HCT116 (cell line): ENCODE results near the gene ARSG. TPM values are rescaled to one million over a fixed set of nuclear protein-coding genes. Genes with fewer than 3 reads are reported as not detected.

ENCODE experiments used
- ATAC-seq: fragments of 200-7000 bp; cut with Tn5 transposase; 2 replicates; pipeline ENCODE4 v1.9.1; 2020; ENCODE audit warnings: mild to moderate bottlenecking, moderate library complexity
- BruUV-seq: library from RNA; stranded (reverse); fragments of 400-500 nt; replicated peaks from 2 replicates; lab custom pipeline; 2021; lab: Mats Ljungman, UMichigan
- CTCF ChIA-PET: fragments of 300-600 bp; sonication (Branson Sonifier 250); formaldehyde crosslinking; loops from one replicate; lab custom pipeline; 2021; ENCODE audit warnings: antibody characterized with exemption; lab: Charles Lee
- POLR2A ChIA-PET: fragments of 300-600, 350-600 bp; sonication (Branson Sonifier 250); formaldehyde crosslinking; loops from one replicate; lab custom pipeline; 2021; ENCODE audit warnings: antibody characterized with exemption; lab: Charles Lee
- RAD21 ChIA-PET, 2 experiments: fragments of 300-600 bp; sonication (Branson Sonifier 250); formaldehyde crosslinking; loops; one replicate each; lab custom pipeline; 2023; ENCODE audit warnings: low total read pairs in 2 of 2; ENCODE audit not compliant: uncharacterized antibody in 2 of 2, unreplicated experiment in 2 of 2, low non-redundant PET in 1 of 2; lab: Charles Lee
- DNase-seq: peaks from one replicate; pipeline ENCODE4 v3.0.0-alpha.2; 2010; ENCODE audit warnings: low read depth, low spot score
- H2AFZ ChIP-seq: fragments of 200-600 bp; shearing (Covaris generic), sonication (generic); 2 replicates; pipeline ENCODE4 v1.6.1; 2017; ENCODE audit warnings: low read depth, mixed run types, mixed read lengths, antibody characterized with exemption, low read length; ENCODE audit not compliant: poor library complexity, severe bottlenecking
- H3K27ac ChIP-seq: 2 replicates; pipeline ENCODE4 v1.5.1; 2012; ENCODE audit warnings: low read depth, low read length
- H3K27me3 ChIP-seq: fragments of 200-600 bp; sonication (generic); 2 replicates; pipeline ENCODE4 v1.6.1; 2016; ENCODE audit warnings: mixed run types, low read length, mixed read lengths; ENCODE audit not compliant: insufficient read depth
- H3K36me3 ChIP-seq, 2 experiments: fragments of 200-500 bp in 1 of 2; fragments of 200-600 bp in 1 of 2; sonication (Bioruptor generic) in 1 of 2; sonication (generic) in 1 of 2; 2 replicates each; pipeline versions ENCODE4 v1.5.1 to v1.6.1; 2014 to 2016; ENCODE audit warnings: low read length in 2 of 2, inconsistent platforms in 1 of 2, mixed read lengths in 1 of 2, mixed run types in 1 of 2; ENCODE audit not compliant: insufficient read depth in 2 of 2, control insufficient read depth in 1 of 2
- H3K4me1 ChIP-seq, 2 experiments: fragments of 200-600 bp in 1 of 2; sonication (generic) in 1 of 2; 2 replicates each; pipeline versions ENCODE4 v1.5.1 to v1.6.1; 2012 to 2017; ENCODE audit warnings: low read length in 2 of 2, inconsistent platforms in 1 of 2, mild to moderate bottlenecking in 1 of 2, mixed read lengths in 1 of 2, mixed run types in 1 of 2, moderate library complexity in 1 of 2; ENCODE audit not compliant: insufficient read depth in 2 of 2, control insufficient read depth in 1 of 2
- H3K4me2 ChIP-seq: fragments of 200-600 bp; sonication (generic); 2 replicates; pipeline ENCODE4 v1.6.1; 2017; ENCODE audit warnings: mixed run types, low read length, mixed read lengths
- H3K4me3 ChIP-seq, 2 experiments: fragments of 200-600 bp in 1 of 2; sonication (generic) in 1 of 2; replicated peaks in 1 of 2; 2 replicates each; pipeline ENCODE4 v1.5.1; 2011 to 2016; ENCODE audit warnings: low read length in 2 of 2, control low read depth in 1 of 2, low read depth in 1 of 2, mild to moderate bottlenecking in 1 of 2, mixed read lengths in 1 of 2, mixed run types in 1 of 2
- H3K79me2 ChIP-seq: fragments of 200-600 bp; sonication (generic); 2 replicates; pipeline ENCODE4 v1.6.1; 2017; ENCODE audit warnings: mild to moderate bottlenecking, mixed run types, low read length, moderate library complexity, mixed read lengths; ENCODE audit not compliant: insufficient read depth
- H3K9ac ChIP-seq: fragments of 200-600 bp; sonication (generic); 2 replicates; pipeline ENCODE4 v1.6.1; 2016; ENCODE audit warnings: low read length, mixed read lengths
- H3K9me2 ChIP-seq: fragments of 200-600 bp; sonication (generic), shearing (Covaris generic); 2 replicates; pipeline ENCODE4 v1.6.1; 2017; ENCODE audit warnings: mixed run types, mild to moderate bottlenecking, moderate library complexity; ENCODE audit not compliant: insufficient read depth
- H3K9me3 ChIP-seq, 2 experiments: fragments of 200-500 bp in 1 of 2; fragments of 200-600 bp in 1 of 2; sonication (Bioruptor generic) in 1 of 2; sonication (generic) in 1 of 2; 2 replicates each; pipeline ENCODE4 v1.6.1; 2014 to 2017; ENCODE audit warnings: low read length in 2 of 2, mixed read lengths in 2 of 2, inconsistent platforms in 1 of 2, low read depth in 1 of 2, mild to moderate bottlenecking in 1 of 2, mixed run types in 1 of 2, moderate library complexity in 1 of 2; ENCODE audit not compliant: control insufficient read depth in 1 of 2, insufficient read depth in 1 of 2
- H4K20me1 ChIP-seq: fragments of 200-600 bp; sonication (generic), shearing (Covaris generic); 2 replicates; pipeline ENCODE4 v1.6.1; 2017; ENCODE audit warnings: mixed run types, mild to moderate bottlenecking, moderate library complexity; ENCODE audit not compliant: insufficient read depth
- ATF3 ChIP-seq: IDR thresholded peaks from 2 replicates; pipeline ENCODE4 v1.6.1; 2012
- CEBPB ChIP-seq: IDR thresholded peaks from 2 replicates; pipeline ENCODE4 v1.6.1; 2012; ENCODE audit warnings: low read depth
- EGR1 ChIP-seq: IDR thresholded peaks from 2 replicates; pipeline ENCODE4 v1.6.1; 2012; ENCODE audit warnings: low read depth
- JUND ChIP-seq: IDR thresholded peaks from 2 replicates; pipeline ENCODE4 v1.6.1; 2012
- POLR2A ChIP-seq: IDR thresholded peaks from 2 replicates; pipeline ENCODE4 v1.7.0; 2011; ENCODE audit warnings: borderline replicate concordance; ENCODE audit not compliant: insufficient read depth, insufficient read length; ENCODE audit errors: extremely low read depth
- SIN3A ChIP-seq: IDR thresholded peaks from 2 replicates; pipeline ENCODE4 v1.6.1; 2012; ENCODE audit warnings: low read depth
- SRF ChIP-seq: IDR thresholded peaks from 2 replicates; pipeline ENCODE4 v1.6.1; 2012; ENCODE audit warnings: low read depth
- TCF7L2 ChIP-seq: IDR thresholded peaks from 2 replicates; pipeline ENCODE4 v1.7.0; 2011; ENCODE audit warnings: borderline replicate concordance, inconsistent platforms; ENCODE audit not compliant: insufficient read depth, insufficient read length; ENCODE audit errors: extremely low read depth
- YY1 ChIP-seq: IDR thresholded peaks from 2 replicates; pipeline ENCODE4 v1.6.1; 2011; ENCODE audit warnings: low read length, low read depth, moderate library complexity, mild to moderate bottlenecking; ENCODE audit not compliant: insufficient replicate concordance; ENCODE audit errors: extremely low read depth
- ZBTB33 ChIP-seq: IDR thresholded peaks from 2 replicates; pipeline ENCODE4 v1.6.1; 2011; ENCODE audit warnings: mild to moderate bottlenecking, low read length, moderate library complexity; ENCODE audit not compliant: insufficient replicate concordance; ENCODE audit errors: extremely low read depth
- ZFX ChIP-seq: fragments of 450-650 bp; IDR thresholded peaks from 2 replicates; pipeline ENCODE4 v1.6.1; 2017
- ZNF274 ChIP-seq: fragments of 200-500 bp; sonication (Bioruptor generic); IDR thresholded peaks from 2 replicates; pipeline ENCODE4 v1.6.1; 2014; ENCODE audit warnings: mild to moderate bottlenecking, low read depth, low read length, inconsistent platforms
- intact Hi-C: fragments of 100-400 bp; cut with micrococcal nuclease; formaldehyde crosslinking; loops from 2 replicates; pipeline ENCODE4 v1.10.0; 2022
- total RNA-seq: library from RNA; stranded (reverse); gene quantifications from one replicate; pipeline ENCODE4 v1.2.1, GENCODE V29; 2021; ENCODE audit not compliant: unreplicated experiment
- TF ChIP-seq, protein P1 (sequence below), 3 experiments: fragments of 200-600 bp in 1 of 3; sonication (generic) in 1 of 3; IDR thresholded peaks in 2 of 3; conservative IDR thresholded peaks in 1 of 3; 2 replicates each; pipeline ENCODE4 v1.5.1; 2012 to 2017; ENCODE audit warnings: low read depth in 2 of 3, low read length in 2 of 3, antibody characterized with exemption in 1 of 3, borderline replicate concordance in 1 of 3, control low read depth in 1 of 3, mild to moderate bottlenecking in 1 of 3, mixed read lengths in 1 of 3, mixed run types in 1 of 3, moderate library complexity in 1 of 3; ENCODE audit not compliant: insufficient read depth in 1 of 3
- TF ChIP-seq, protein P2 (sequence below): IDR thresholded peaks from 2 replicates; pipeline ENCODE4 v1.6.1; 2012

Gene ARSG
- total RNA-seq, 1 experiment from 2014 or later: 17.1 TPM

GRCh38 chr17:68302666-68303065 lies 11.4 kb downstream of the ARSG start:
- no peaks in the 10 kb centered on the region for H3K79me2 ChIP-seq
- DNase-seq: no peak
- H3K9ac ChIP-seq: no peak overlapping the region
- CTCF ChIA-PET: no interaction called here
- RAD21 ChIA-PET: no interaction called here
- 0 out of 4 replicates have a peak, but pooled peaks cover 0 to 3% of the 10 kb centered on the region in 2 experiments for H3K36me3 ChIP-seq
- no peak overlapping the region for H3K4me3 ChIP-seq
- H3K27ac ChIP-seq: no peak overlapping the region
- no peak overlapping the region for H3K4me2 ChIP-seq
- H3K4me1 ChIP-seq: peaks cover 15 to 21% of the 10 kb centered on the region in 2 experiments
- no TSS peak for BruUV-seq
- no peak for TF ChIP-seq EGR1
- no peak for TF ChIP-seq ZFX
- no peak for TF ChIP-seq POLR2A
- no peak for TF ChIP-seq SIN3A
- TF ChIP-seq ZNF274: no peak
- no peak for TF ChIP-seq CEBPB
- TF ChIP-seq, protein P1, sequence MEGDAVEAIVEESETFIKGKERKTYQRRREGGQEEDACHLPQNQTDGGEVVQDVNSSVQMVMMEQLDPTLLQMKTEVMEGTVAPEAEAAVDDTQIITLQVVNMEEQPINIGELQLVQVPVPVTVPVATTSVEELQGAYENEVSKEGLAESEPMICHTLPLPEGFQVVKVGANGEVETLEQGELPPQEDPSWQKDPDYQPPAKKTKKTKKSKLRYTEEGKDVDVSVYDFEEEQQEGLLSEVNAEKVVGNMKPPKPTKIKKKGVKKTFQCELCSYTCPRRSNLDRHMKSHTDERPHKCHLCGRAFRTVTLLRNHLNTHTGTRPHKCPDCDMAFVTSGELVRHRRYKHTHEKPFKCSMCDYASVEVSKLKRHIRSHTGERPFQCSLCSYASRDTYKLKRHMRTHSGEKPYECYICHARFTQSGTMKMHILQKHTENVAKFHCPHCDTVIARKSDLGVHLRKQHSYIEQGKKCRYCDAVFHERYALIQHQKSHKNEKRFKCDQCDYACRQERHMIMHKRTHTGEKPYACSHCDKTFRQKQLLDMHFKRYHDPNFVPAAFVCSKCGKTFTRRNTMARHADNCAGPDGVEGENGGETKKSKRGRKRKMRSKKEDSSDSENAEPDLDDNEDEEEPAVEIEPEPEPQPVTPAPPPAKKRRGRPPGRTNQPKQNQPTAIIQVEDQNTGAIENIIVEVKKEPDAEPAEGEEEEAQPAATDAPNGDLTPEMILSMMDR (IDR thresholded peaks at IDR 0.05 in 2 of 3, conservative IDR thresholded peaks at IDR 0.05 in 1 of 3; ENCODE audit: borderline replicate concordance in 1 of 3, insufficient read depth in 1 of 3, low read depth in 2 of 3, low read length in 2 of 3): no peak
- TF ChIP-seq, protein P2, sequence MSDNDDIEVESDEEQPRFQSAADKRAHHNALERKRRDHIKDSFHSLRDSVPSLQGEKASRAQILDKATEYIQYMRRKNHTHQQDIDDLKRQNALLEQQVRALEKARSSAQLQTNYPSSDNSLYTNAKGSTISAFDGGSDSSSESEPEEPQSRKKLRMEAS: no peak
- no peak for TF ChIP-seq TCF7L2
- no peak for TF ChIP-seq ZBTB33
- no peak for TF ChIP-seq ATF3
- no peak for TF ChIP-seq SRF
- TF ChIP-seq JUND: no peak
- no peak for TF ChIP-seq YY1
- no peak overlapping the region for H2AFZ ChIP-seq
- intact Hi-C loops: no loop called here
- H3K9me2 ChIP-seq: no peaks in the 10 kb centered on the region
- ATAC-seq: no peak
- H3K27me3 ChIP-seq: no peaks in the 10 kb centered on the region
- H4K20me1 ChIP-seq: no peaks in the 10 kb centered on the region
- POLR2A ChIA-PET: no interaction called here
- no peaks in the 10 kb centered on the region for H3K9me3 ChIP-seq
